ENCODE data around the gene PPFIA2.

PPFIA2 gene

GRCh38 chr12:81209012-81209411 is 550.1 kb downstream of the PPFIA2 start:
- no peak for ATAC-seq

GRCh38 chr12:81208187-81208911 is 550.8 kb downstream of the PPFIA2 start:
- TF ChIP-seq TCF4 (CRISPR knock-in tag; IDR thresholded peaks at IDR 0.05; ENCODE audit: borderline replicate concordance), result no peak
- no peak for TF ChIP-seq ZC3H10 (CRISPR knock-in tag; IDR thresholded peaks at IDR 0.05)
- TF ChIP-seq ZFP30 (CRISPR knock-in tag; IDR thresholded peaks at IDR 0.05), result no peak
- TF ChIP-seq ZFP3 (CRISPR knock-in tag; IDR thresholded peaks at IDR 0.05), result no peak
- no peak for TF ChIP-seq CREB5 (CRISPR knock-in tag; IDR thresholded peaks at IDR 0.05; ENCODE audit: low read depth)
- no peak for TF ChIP-seq RARB (CRISPR knock-in tag; IDR thresholded peaks at IDR 0.05)
- TF ChIP-seq PATZ1 (CRISPR knock-in tag; IDR thresholded peaks at IDR 0.05; ENCODE audit: borderline replicate concordance), result no peak
- ATAC-seq, result no peak

More at GRCh38 chr12:81209012-81209411, 550.1 kb downstream of the PPFIA2 start:
- TF ChIP-seq CSRNP3 (CRISPR knock-in tag; IDR thresholded peaks at IDR 0.05), result no peak
- TF ChIP-seq ZNF70 (CRISPR knock-in tag; IDR thresholded peaks at IDR 0.05), result no peak
- no peak for TF ChIP-seq PATZ1 (CRISPR knock-in tag; IDR thresholded peaks at IDR 0.05; ENCODE audit: borderline replicate concordance)
- TF ChIP-seq PPARA (CRISPR knock-in tag; IDR thresholded peaks at IDR 0.05; ENCODE audit: borderline replicate concordance), result no peak
- no peak for TF ChIP-seq ARNTL (CRISPR knock-in tag; IDR thresholded peaks at IDR 0.05; ENCODE audit: borderline replicate concordance, low read depth)
- TF ChIP-seq TOX (CRISPR knock-in tag; IDR thresholded peaks at IDR 0.05; ENCODE audit: borderline replicate concordance), result no peak
- no peak for TF ChIP-seq ZNF565 (CRISPR knock-in tag; conservative IDR thresholded peaks at IDR 0.05; ENCODE audit: low read depth)
- TF ChIP-seq TCF4 (CRISPR knock-in tag; IDR thresholded peaks at IDR 0.05; ENCODE audit: borderline replicate concordance), result no peak
- no peak for TF ChIP-seq ZC3H10 (CRISPR knock-in tag; IDR thresholded peaks at IDR 0.05)
- no peak for TF ChIP-seq BACH2 (CRISPR knock-in tag; IDR thresholded peaks at IDR 0.05; ENCODE audit: borderline replicate concordance)
